22Rv1 (cell line): ENCODE data around the gene ABCB8.

ENCODE experiments used
- H3K27ac ChIP-seq: fragments of 450-650 bp; 2 replicates; pipeline ENCODE4 v1.5.1; 2017
- ZFX ChIP-seq: fragments of 450-650 bp; IDR thresholded peaks from 2 replicates; pipeline ENCODE4 v1.6.1; 2017; ENCODE audit warnings: antibody characterized with exemption, borderline replicate concordance
- TF ChIP-seq, protein P1 (sequence below): fragments of 450-650 bp; IDR thresholded peaks from 2 replicates; pipeline ENCODE4 v1.5.1; 2017; ENCODE audit warnings: mild to moderate bottlenecking

The ABCB8 gene

GRCh38 chr7:151064454-151064853 is 36.2 kb downstream of the ABCB8 start:
- peak overlapping the region; percentile 96; the same call in 1 of the 2 replicates for H3K27ac ChIP-seq
- TF ChIP-seq, protein P1, sequence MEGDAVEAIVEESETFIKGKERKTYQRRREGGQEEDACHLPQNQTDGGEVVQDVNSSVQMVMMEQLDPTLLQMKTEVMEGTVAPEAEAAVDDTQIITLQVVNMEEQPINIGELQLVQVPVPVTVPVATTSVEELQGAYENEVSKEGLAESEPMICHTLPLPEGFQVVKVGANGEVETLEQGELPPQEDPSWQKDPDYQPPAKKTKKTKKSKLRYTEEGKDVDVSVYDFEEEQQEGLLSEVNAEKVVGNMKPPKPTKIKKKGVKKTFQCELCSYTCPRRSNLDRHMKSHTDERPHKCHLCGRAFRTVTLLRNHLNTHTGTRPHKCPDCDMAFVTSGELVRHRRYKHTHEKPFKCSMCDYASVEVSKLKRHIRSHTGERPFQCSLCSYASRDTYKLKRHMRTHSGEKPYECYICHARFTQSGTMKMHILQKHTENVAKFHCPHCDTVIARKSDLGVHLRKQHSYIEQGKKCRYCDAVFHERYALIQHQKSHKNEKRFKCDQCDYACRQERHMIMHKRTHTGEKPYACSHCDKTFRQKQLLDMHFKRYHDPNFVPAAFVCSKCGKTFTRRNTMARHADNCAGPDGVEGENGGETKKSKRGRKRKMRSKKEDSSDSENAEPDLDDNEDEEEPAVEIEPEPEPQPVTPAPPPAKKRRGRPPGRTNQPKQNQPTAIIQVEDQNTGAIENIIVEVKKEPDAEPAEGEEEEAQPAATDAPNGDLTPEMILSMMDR: no peak
- no peak for TF ChIP-seq ZFX

- H3K27ac ChIP-seq: peak overlapping the region; percentile 12; the same call in 1 of the 2 replicates
- TF ChIP-seq, protein P1: no peak
- no peak for TF ChIP-seq ZFX
These were observed 36.7 kb downstream of the ABCB8 start for GRCh38 chr7:151064993-151065392.

DNA sequence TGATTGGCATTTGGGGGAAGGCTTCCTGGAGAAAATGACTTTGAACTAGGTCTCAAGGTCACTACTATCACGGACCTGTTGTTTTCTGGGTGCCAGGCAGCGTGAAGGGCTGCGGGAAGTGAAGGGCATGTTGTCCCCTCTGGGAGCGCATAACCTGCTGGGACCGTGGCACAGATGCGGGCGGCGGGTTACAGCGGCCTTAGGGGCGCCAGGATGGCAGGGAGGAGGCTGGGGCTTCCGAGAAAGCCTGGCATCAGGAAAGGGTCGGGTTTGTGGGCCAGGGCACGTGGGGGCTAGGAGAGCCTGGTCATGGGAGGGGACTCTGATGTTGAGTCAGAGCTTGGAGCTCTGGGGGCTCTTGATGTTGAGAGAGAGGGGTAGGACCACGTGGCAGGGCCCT is 37.3 kb downstream of the ABCB8 start:
- TF ChIP-seq, protein P1: no peak
- no peak for TF ChIP-seq ZFX
- peak overlapping the region; percentile 12; the same call in 1 of the 2 replicates for H3K27ac ChIP-seq

DNA sequence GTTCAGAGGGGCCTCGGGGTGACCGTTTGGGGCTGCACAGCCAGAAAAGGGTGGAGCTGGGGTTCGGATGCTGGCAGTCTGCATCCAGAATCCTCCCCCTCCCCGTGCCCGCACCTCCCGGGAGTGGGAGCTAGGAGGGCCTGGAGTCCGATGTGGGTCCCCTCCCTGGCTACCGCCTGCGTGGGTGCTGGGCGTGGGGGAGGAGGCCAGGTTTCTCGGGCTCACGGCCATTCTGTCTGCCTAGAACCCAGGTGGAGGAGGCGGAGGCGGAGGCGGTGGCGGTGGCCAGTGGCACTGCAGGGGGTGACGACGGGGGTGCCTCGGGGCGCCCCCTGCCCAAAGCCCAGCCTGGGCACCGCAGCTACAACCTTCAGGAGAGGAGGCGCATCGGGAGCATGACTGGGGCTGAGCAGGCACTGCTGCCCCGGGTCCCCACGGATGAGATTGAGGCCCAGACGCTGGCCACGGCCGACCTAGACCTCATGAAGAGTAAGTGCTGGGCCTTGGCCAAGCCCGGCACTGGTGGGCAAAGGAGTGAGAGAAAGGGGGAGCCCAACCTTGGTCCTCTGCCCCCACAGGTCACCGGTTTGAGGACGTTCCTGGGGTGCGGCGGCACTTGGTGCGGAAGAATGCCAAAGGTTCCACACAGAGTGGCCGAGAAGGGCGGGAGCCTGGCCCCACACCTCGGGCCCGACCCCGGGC is 38.2 kb downstream of the ABCB8 start:
- no peak overlapping the region; the same call in 1 of the 2 replicates for H3K27ac ChIP-seq
- TF ChIP-seq, protein P1: no peak
- TF ChIP-seq ZFX: no peak

DNA sequence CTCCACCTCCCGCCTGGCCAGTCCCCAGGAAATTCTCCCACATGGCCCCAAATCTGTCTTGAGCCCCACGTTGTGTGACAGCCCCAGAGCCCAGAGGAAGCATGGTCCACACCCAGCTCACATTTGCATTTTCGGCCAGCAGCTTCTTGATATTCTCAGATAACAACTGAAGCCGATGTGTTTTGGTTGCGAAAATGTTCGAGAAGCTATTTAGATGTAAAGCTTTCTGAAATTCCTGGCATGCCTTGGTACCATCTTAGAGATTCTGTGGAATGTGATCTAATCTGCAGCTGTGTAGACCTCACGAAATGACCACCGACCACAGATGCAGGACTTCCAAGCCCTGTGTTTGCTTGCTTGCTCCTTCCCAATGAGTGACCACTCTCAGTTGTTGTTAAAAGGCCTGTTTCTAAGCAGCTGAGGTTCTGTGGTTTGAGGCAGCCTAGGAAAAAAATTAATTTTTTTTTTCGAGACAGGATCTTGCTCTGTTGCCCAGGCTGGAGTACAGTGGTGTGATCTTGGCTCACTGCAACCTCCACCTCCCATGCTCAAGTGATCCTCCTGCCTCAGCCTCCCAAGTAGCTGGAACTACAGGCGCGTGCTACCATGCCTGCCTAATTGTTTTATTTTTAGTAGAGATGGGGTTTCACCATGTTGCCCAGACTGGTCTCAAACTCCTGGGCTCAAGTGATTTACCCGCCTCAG is 40.0 kb downstream of the ABCB8 start:
- no peak for TF ChIP-seq ZFX
- TF ChIP-seq, protein P1: no peak
- peak overlapping the region; percentile 7; the same call in 1 of the 2 replicates for H3K27ac ChIP-seq

DNA sequence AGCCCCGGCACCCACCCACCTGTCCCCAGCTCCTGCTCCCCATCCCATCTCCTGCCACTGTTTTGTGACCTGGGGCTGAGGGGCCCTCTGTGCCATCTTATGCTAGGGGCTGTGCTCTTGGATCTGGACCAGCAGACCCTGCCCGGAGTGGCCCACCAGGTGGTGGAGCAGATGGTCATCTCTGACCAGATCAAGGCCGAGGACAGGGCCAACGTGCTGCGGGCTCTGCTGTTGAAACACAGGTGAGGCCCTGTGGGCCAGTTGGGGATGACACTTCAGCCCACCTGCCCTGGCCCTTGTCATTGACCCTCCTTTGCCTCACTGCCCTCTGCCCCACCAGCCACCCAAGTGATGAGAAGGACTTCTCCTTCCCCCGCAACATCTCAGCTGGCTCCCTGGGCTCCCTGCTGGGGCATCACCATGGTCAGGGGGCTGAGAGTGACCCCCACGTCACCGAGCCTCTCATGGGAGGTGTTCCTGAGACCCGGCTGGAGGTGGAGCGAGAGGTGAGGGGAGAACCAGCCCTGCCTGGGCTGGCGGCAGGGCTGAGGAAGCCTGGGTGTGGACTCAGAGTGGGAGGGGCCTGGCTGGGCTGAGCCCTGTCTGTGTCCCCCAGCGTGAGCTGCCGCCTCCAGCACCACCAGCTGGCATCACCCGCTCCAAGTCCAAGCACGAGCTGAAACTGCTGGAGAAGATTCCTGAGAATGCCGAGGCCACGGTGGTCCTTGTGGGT is 41.8 kb downstream of the ABCB8 start:
- H3K27ac ChIP-seq: no peak overlapping the region
- TF ChIP-seq, protein P1: no peak
- no peak for TF ChIP-seq ZFX
